GM12878 (cell line): ENCODE data around the gene SIAH2. TPM values are rescaled to one million over a fixed set of nuclear protein-coding genes. Genes with fewer than 3 reads are reported as not detected.

Source experiments
- ATF7 ChIP-seq: fragments of 450-650 bp; IDR thresholded peaks from 2 replicates; pipeline ENCODE4 v1.6.1; 2016; ENCODE audit warnings: low read depth, mild to moderate bottlenecking
- EP300 ChIP-seq, 2 experiments: fragments of 150-350 bp in 1 of 2; IDR thresholded peaks; 2 replicates each; pipeline ENCODE4 v1.6.1; 2011 to 2012; ENCODE audit warnings: low read depth in 2 of 2, low read length in 2 of 2, borderline replicate concordance in 1 of 2, improper control_type of control experiment in 1 of 2, inconsistent platforms in 1 of 2; ENCODE audit not compliant: control insufficient read depth in 1 of 2
- ETV6 ChIP-seq, 2 experiments: fragments of 450-650 bp in 1 of 2; IDR thresholded peaks in 1 of 2; conservative IDR thresholded peaks in 1 of 2; 2 replicates each; pipeline ENCODE4 v1.6.1; 2014; ENCODE audit warnings: antibody characterized with exemption in 1 of 2, borderline replicate concordance in 1 of 2, low read depth in 1 of 2, mild to moderate bottlenecking in 1 of 2, moderate library complexity in 1 of 2
- FOXM1 ChIP-seq: IDR thresholded peaks from 2 replicates; pipeline ENCODE4 v1.6.1; 2012; ENCODE audit warnings: low read depth, mild to moderate bottlenecking, inconsistent platforms, low read length, moderate library complexity
- HCFC1 ChIP-seq: fragments of 150-350 bp; IDR thresholded peaks from 2 replicates; pipeline ENCODE4 v1.6.1; 2014; ENCODE audit warnings: low read length
- JUND ChIP-seq: IDR thresholded peaks from 2 replicates; pipeline ENCODE4 v1.6.1; 2012; ENCODE audit warnings: low read depth, mild to moderate bottlenecking, low read length, improper control_type of control experiment, moderate library complexity
- LARP7 ChIP-seq: fragments of 450-650 bp; IDR thresholded peaks from 2 replicates; pipeline ENCODE4 v1.6.1; 2017; ENCODE audit warnings: mild to moderate bottlenecking
- MEF2A ChIP-seq: IDR thresholded peaks from 2 replicates; pipeline ENCODE4 v1.6.1; 2011; ENCODE audit warnings: low read depth, mild to moderate bottlenecking, low read length, moderate library complexity; ENCODE audit not compliant: insufficient read depth
- MXI1 ChIP-seq: fragments of 150-350 bp; IDR thresholded peaks from 2 replicates; pipeline ENCODE4 v1.6.1; 2011; ENCODE audit warnings: low read depth, mild to moderate bottlenecking, inconsistent platforms, low read length, improper control_type of control experiment
- MYC ChIP-seq: IDR thresholded peaks from 2 replicates; pipeline ENCODE4 v1.6.1; 2011; ENCODE audit warnings: mild to moderate bottlenecking, low read length, moderate library complexity, inconsistent platforms; ENCODE audit not compliant: insufficient read depth, insufficient replicate concordance, insufficient read length, severe bottlenecking
- NRF1 ChIP-seq: conservative IDR thresholded peaks from 2 replicates; pipeline ENCODE4 v1.6.1; 2011; ENCODE audit warnings: mild to moderate bottlenecking, low read depth, low read length, improper control_type of control experiment
- POU2F2 ChIP-seq: IDR thresholded peaks from 3 replicates; pipeline ENCODE4 v1.6.1; 2011; ENCODE audit warnings: low read depth, mild to moderate bottlenecking, low read length, borderline replicate concordance
- RUNX3 ChIP-seq: IDR thresholded peaks from 2 replicates; pipeline ENCODE4 v1.6.1; 2012; ENCODE audit warnings: low read length, inconsistent platforms
- SIN3A ChIP-seq: IDR thresholded peaks from 2 replicates; pipeline ENCODE4 v1.6.1; 2012; ENCODE audit warnings: low read depth, low read length, improper control_type of control experiment
- SMAD5 ChIP-seq: IDR thresholded peaks from 2 replicates; pipeline ENCODE4 v1.6.1; 2016; ENCODE audit warnings: antibody characterized with exemption, low read depth
- SMARCA5 ChIP-seq: fragments of 450-650 bp; IDR thresholded peaks from 2 replicates; pipeline ENCODE4 v1.6.1; 2017; ENCODE audit warnings: mild to moderate bottlenecking
- STAT1 ChIP-seq: fragments of 450-650 bp; conservative IDR thresholded peaks from 2 replicates; pipeline ENCODE4 v1.6.1; 2014; ENCODE audit warnings: antibody characterized with exemption, mild to moderate bottlenecking
- TAF1 ChIP-seq: IDR thresholded peaks from 2 replicates; pipeline ENCODE4 v1.6.1; 2011; ENCODE audit warnings: mild to moderate bottlenecking, low read depth, low read length, borderline replicate concordance
- TCF7 ChIP-seq: IDR thresholded peaks from 2 replicates; pipeline ENCODE4 v1.6.1; 2014; ENCODE audit warnings: antibody characterized with exemption, borderline replicate concordance
- polyA plus RNA-seq, 11 experiments: library from polyadenylated mRNA; depleted of rRNA in 4 of 11; unstranded in 6 of 11; stranded (reverse) in 5 of 11; fragments of >200 nt; fragmentation: Nextera tagmentation in 4 of 11; fragmentation: Illumina TruSeq in 1 of 11; extraction: Ambion mirVana in 4 of 11; extraction: Trizol in 1 of 11; gene quantifications; 1 replicate in 1 of 11; 2 replicates in 10 of 11; pipeline versions ENCODE4 v1.2.1 to v1.2.3, GENCODE V29; 2011 to 2016; ENCODE audit warnings: inconsistent platforms in 2 of 11, missing spikeins in 2 of 11, low read depth in 1 of 11
- total RNA-seq, 4 experiments: library from RNA; depleted of rRNA in 3 of 4; stranded (reverse); fragments of >200 nt in 3 of 4; fragmentation: Illumina TruSeq in 1 of 4; extraction: Trizol in 1 of 4; gene quantifications; 2 replicates each; pipeline versions ENCODE4 v1.2.1 to v1.2.3, GENCODE V29; 2013 to 2021
- TF ChIP-seq, protein P1 (sequence below): IDR thresholded peaks from 2 replicates; pipeline ENCODE4 v1.6.1; 2012; ENCODE audit warnings: low read depth, low read length, improper control_type of control experiment
- TF ChIP-seq, protein P2 (sequence below): fragments of 450-650 bp; IDR thresholded peaks from 2 replicates; pipeline ENCODE4 v1.6.1; 2016; ENCODE audit warnings: mild to moderate bottlenecking, moderate library complexity, borderline replicate concordance
- TF ChIP-seq, protein P3 (sequence below): fragments of 450-650 bp; conservative IDR thresholded peaks from 2 replicates; pipeline ENCODE4 v1.6.1; 2017; ENCODE audit warnings: mild to moderate bottlenecking, moderate library complexity
- TF ChIP-seq, protein P4 (sequence below): fragments of 150-350 bp; IDR thresholded peaks from 2 replicates; pipeline ENCODE4 v1.6.1; 2014; ENCODE audit warnings: mild to moderate bottlenecking, low read depth, low read length

SIAH2 gene
- total and polyA plus RNA-seq, 10 of the 15 experiments (the other 5 are each of a cell fraction or from before 2014, with no cell fraction given): 3.3 to 51.5 (median 29.7) TPM

DNA sequence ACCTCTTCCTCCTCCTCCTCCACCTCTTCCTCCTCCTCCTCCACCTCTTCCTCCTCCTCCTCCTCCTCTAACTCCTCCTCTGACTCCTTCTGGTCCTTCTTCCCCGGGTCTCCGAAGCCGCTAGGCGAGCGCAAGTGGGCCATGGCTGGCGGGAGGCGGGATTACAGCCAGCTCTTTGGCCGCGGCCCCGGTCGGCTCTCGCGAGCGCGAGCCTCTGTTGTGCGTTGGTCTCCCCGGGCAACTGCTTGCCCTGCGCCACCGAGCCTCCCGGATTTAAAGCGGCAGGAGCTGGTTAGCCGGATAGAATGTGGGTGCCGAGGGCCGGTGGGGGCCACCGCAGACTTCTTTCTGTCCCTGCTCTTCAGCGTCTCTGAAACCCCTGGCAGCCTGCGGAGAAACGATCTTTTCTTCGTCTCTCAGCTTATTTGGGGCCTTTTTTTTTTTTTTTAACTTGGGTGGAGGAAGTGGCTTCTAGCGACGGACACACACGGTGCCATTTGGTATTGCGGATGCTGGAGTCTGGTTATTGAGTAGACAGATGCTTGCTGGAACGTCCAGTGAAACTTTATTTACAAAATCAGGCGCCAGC, 59.1 kb downstream of the SIAH2 start, which contains the start of gene ERICH6 (continued):
- TF ChIP-seq TCF7: no peak
- TF ChIP-seq RUNX3: peak; percentile 30
- TF ChIP-seq SMAD5: peak; percentile 63; the same call in 1 of the 2 replicates
- TF ChIP-seq SMARCA5: no peak
- TF ChIP-seq LARP7: no peak
- TF ChIP-seq EP300 (IDR thresholded peaks at IDR 0.05; ENCODE audit: borderline replicate concordance in 1 of 2, control insufficient read depth in 1 of 2, low read depth in 2 of 2, low read length in 2 of 2): peak in 1 of 2 experiments; percentile 46; a peak in 1 of 4 replicates
- TF ChIP-seq STAT1: no peak
- TF ChIP-seq, protein P1, sequence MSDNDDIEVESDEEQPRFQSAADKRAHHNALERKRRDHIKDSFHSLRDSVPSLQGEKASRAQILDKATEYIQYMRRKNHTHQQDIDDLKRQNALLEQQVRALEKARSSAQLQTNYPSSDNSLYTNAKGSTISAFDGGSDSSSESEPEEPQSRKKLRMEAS: peak; percentile 53
- no peak for TF ChIP-seq POU2F2
- peak; percentile 22; the same call in 1 of the 2 replicates for TF ChIP-seq TAF1
- no peak for TF ChIP-seq MEF2A
- no peak; the same call in 1 of the 2 replicates for TF ChIP-seq FOXM1
- TF ChIP-seq MXI1: peak; percentile 93
- TF ChIP-seq, protein P2, sequence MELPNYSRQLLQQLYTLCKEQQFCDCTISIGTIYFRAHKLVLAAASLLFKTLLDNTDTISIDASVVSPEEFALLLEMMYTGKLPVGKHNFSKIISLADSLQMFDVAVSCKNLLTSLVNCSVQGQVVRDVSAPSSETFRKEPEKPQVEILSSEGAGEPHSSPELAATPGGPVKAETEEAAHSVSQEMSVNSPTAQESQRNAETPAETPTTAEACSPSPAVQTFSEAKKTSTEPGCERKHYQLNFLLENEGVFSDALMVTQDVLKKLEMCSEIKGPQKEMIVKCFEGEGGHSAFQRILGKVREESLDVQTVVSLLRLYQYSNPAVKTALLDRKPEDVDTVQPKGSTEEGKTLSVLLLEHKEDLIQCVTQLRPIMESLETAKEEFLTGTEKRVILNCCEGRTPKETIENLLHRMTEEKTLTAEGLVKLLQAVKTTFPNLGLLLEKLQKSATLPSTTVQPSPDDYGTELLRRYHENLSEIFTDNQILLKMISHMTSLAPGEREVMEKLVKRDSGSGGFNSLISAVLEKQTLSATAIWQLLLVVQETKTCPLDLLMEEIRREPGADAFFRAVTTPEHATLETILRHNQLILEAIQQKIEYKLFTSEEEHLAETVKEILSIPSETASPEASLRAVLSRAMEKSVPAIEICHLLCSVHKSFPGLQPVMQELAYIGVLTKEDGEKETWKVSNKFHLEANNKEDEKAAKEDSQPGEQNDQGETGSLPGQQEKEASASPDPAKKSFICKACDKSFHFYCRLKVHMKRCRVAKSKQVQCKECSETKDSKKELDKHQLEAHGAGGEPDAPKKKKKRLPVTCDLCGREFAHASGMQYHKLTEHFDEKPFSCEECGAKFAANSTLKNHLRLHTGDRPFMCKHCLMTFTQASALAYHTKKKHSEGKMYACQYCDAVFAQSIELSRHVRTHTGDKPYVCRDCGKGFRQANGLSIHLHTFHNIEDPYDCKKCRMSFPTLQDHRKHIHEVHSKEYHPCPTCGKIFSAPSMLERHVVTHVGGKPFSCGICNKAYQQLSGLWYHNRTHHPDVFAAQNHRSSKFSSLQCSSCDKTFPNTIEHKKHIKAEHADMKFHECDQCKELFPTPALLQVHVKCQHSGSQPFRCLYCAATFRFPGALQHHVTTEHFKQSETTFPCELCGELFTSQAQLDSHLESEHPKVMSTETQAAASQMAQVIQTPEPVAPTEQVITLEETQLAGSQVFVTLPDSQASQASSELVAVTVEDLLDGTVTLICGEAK: peak; percentile 63; the same call in 1 of the 2 replicates
- TF ChIP-seq ETV6 (conservative IDR thresholded peaks at IDR 0.05 in 1 of 2, IDR thresholded peaks at IDR 0.05 in 1 of 2; ENCODE audit: borderline replicate concordance in 1 of 2, low read depth in 1 of 2): peak in 1 of 2 experiments; percentile 33; a peak in 1 of 4 replicates
- TF ChIP-seq, protein P3, sequence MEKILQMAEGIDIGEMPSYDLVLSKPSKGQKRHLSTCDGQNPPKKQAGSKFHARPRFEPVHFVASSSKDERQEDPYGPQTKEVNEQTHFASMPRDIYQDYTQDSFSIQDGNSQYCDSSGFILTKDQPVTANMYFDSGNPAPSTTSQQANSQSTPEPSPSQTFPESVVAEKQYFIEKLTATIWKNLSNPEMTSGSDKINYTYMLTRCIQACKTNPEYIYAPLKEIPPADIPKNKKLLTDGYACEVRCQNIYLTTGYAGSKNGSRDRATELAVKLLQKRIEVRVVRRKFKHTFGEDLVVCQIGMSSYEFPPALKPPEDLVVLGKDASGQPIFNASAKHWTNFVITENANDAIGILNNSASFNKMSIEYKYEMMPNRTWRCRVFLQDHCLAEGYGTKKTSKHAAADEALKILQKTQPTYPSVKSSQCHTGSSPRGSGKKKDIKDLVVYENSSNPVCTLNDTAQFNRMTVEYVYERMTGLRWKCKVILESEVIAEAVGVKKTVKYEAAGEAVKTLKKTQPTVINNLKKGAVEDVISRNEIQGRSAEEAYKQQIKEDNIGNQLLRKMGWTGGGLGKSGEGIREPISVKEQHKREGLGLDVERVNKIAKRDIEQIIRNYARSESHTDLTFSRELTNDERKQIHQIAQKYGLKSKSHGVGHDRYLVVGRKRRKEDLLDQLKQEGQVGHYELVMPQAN: peak; percentile 62; the same call in 1 of the 2 replicates
- TF ChIP-seq MYC: no peak
- no peak; the same call in 1 of the 2 replicates for TF ChIP-seq HCFC1
- TF ChIP-seq ATF7: no peak
- TF ChIP-seq, protein P4, sequence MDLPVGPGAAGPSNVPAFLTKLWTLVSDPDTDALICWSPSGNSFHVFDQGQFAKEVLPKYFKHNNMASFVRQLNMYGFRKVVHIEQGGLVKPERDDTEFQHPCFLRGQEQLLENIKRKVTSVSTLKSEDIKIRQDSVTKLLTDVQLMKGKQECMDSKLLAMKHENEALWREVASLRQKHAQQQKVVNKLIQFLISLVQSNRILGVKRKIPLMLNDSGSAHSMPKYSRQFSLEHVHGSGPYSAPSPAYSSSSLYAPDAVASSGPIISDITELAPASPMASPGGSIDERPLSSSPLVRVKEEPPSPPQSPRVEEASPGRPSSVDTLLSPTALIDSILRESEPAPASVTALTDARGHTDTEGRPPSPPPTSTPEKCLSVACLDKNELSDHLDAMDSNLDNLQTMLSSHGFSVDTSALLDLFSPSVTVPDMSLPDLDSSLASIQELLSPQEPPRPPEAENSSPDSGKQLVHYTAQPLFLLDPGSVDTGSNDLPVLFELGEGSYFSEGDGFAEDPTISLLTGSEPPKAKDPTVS: no peak
- no peak for TF ChIP-seq NRF1
- TF ChIP-seq SIN3A: 0 out of 2 replicates have a peak, but pooled peaks have one; percentile 70
- no peak for TF ChIP-seq JUND
